WTC11 (cell line): ENCODE measurements around the gene TBX2. TPM values are rescaled to one million over a fixed set of nuclear protein-coding genes. Genes with fewer than 3 reads are reported as not detected.

Experiments
- ATAC-seq: fragments of 200-7000 bp; cut with Tn5 transposase; 2 replicates; pipeline ENCODE4 v1.10.0; 2021; ENCODE audit warnings: mild to moderate bottlenecking, moderate library complexity
- CTCF ChIA-PET: fragments of 300-600 bp; sonication (Branson Sonifier 250); formaldehyde crosslinking; loops from one replicate; lab custom pipeline; 2021; ENCODE audit warnings: antibody characterized with exemption; lab: Charles Lee
- POLR2A ChIA-PET: fragments of 350-600 bp; sonication (Branson Sonifier 250); formaldehyde crosslinking; loops from one replicate; lab custom pipeline; 2021; ENCODE audit warnings: antibody characterized with exemption; lab: Charles Lee
- DNase-seq: peaks from one replicate; pipeline ENCODE4 v3.0.0; 2021; ENCODE audit warnings: low spot score
- H3K27ac Mint-ChIP-seq: 2 replicates; pipeline ENCODE4 v1.8.0; 2021; ENCODE audit warnings: mixed read lengths
- H3K27me3 Mint-ChIP-seq: 2 replicates; pipeline ENCODE4 v1.8.0; 2021; ENCODE audit warnings: low read depth, mild to moderate bottlenecking, moderate library complexity, mixed read lengths
- H3K36me3 Mint-ChIP-seq: 2 replicates; pipeline ENCODE4 v1.8.0; 2021; ENCODE audit warnings: mixed read lengths
- H3K4me1 Mint-ChIP-seq: 2 replicates; pipeline ENCODE4 v1.8.0; 2022; ENCODE audit warnings: mixed read lengths
- H3K4me3 Mint-ChIP-seq: 2 replicates; pipeline ENCODE4 v1.8.0; 2021; ENCODE audit warnings: mild to moderate bottlenecking, moderate library complexity, mixed read lengths
- H3K9me3 Mint-ChIP-seq: 2 replicates; pipeline ENCODE4 v1.8.0; 2021; ENCODE audit warnings: mixed read lengths
- ATF2 ChIP-seq: sonication (generic); formaldehyde crosslinking; IDR thresholded peaks from 2 replicates; pipeline ENCODE4 v1.8.1; 2022; ENCODE audit warnings: low read depth, missing genetic modification reagents, borderline replicate concordance
- E2F1 ChIP-seq: sonication (generic); formaldehyde crosslinking; IDR thresholded peaks from 2 replicates; pipeline ENCODE4 v1.8.0; 2022; ENCODE audit warnings: mild to moderate bottlenecking, missing genetic modification reagents
- E2F4 ChIP-seq: sonication (generic); formaldehyde crosslinking; IDR thresholded peaks from 2 replicates; pipeline ENCODE4 v1.8.1; 2022; ENCODE audit warnings: low read depth, mild to moderate bottlenecking, moderate library complexity, missing genetic modification reagents, borderline replicate concordance
- ELF4 ChIP-seq: sonication (generic); formaldehyde crosslinking; IDR thresholded peaks from 2 replicates; pipeline ENCODE4 v1.8.1; 2022; ENCODE audit warnings: low read depth, mild to moderate bottlenecking, moderate library complexity, missing genetic modification reagents
- ERG ChIP-seq: fragments of 250-450 bp; sonication (Bioruptor Pico); IDR thresholded peaks from 2 replicates; pipeline ENCODE4 v1.8.0; 2021; ENCODE audit warnings: mild to moderate bottlenecking
- FOXJ3 ChIP-seq: sonication (generic); formaldehyde crosslinking; IDR thresholded peaks from 2 replicates; pipeline ENCODE4 v1.9.0; 2021; ENCODE audit warnings: missing genetic modification reagents, mild to moderate bottlenecking, borderline replicate concordance
- FOXK1 ChIP-seq: sonication (generic); formaldehyde crosslinking; IDR thresholded peaks from 2 replicates; pipeline ENCODE4 v1.8.0; 2022; ENCODE audit warnings: mild to moderate bottlenecking, moderate library complexity, missing genetic modification reagents
- GABPB1 ChIP-seq: sonication (generic); formaldehyde crosslinking; IDR thresholded peaks from 2 replicates; pipeline ENCODE4 v1.8.1; 2023; ENCODE audit warnings: mild to moderate bottlenecking, missing genetic modification reagents
- GRHL2 ChIP-seq: fragments of 250-450 bp; sonication (Bioruptor Pico); IDR thresholded peaks from 2 replicates; pipeline ENCODE4 v1.8.0; 2022; ENCODE audit warnings: mild to moderate bottlenecking, moderate library complexity; ENCODE audit not compliant: insufficient replicate concordance, severe bottlenecking
- GTF2I ChIP-seq: fragments of 250-450 bp; sonication (Bioruptor Pico); conservative IDR thresholded peaks from 2 replicates; pipeline ENCODE4 v1.4.0; 2021; ENCODE audit warnings: mild to moderate bottlenecking
- HMGA2 ChIP-seq: fragments of 250-450 bp; sonication (Bioruptor Pico); IDR thresholded peaks from 2 replicates; pipeline ENCODE4 v1.4.0; 2021; ENCODE audit warnings: mild to moderate bottlenecking, moderate library complexity
- IRF1 ChIP-seq: sonication (generic); formaldehyde crosslinking; IDR thresholded peaks from 2 replicates; pipeline ENCODE4 v1.8.0; 2023; ENCODE audit warnings: missing genetic modification reagents
- IRF2 ChIP-seq: sonication (generic); formaldehyde crosslinking; IDR thresholded peaks from 2 replicates; pipeline ENCODE4 v1.8.0; 2022; ENCODE audit warnings: low read depth, missing genetic modification reagents, borderline replicate concordance
- KAT7 ChIP-seq: sonication (generic); formaldehyde crosslinking; IDR thresholded peaks from 2 replicates; pipeline ENCODE4 v1.8.1; 2023; ENCODE audit warnings: missing genetic modification reagents, mild to moderate bottlenecking, borderline replicate concordance
- MXD4 ChIP-seq: fragments of 250-450 bp; sonication (Bioruptor Pico); IDR thresholded peaks from 2 replicates; pipeline ENCODE4 v1.8.0; 2021; ENCODE audit warnings: mild to moderate bottlenecking, moderate library complexity, borderline replicate concordance
- MYBL2 ChIP-seq: sonication (generic); formaldehyde crosslinking; IDR thresholded peaks from 2 replicates; pipeline ENCODE4 v1.8.1; 2023; ENCODE audit warnings: mild to moderate bottlenecking, moderate library complexity, missing genetic modification reagents
- RELA ChIP-seq: sonication (generic); formaldehyde crosslinking; IDR thresholded peaks from 2 replicates; pipeline ENCODE4 v1.8.1; 2022; ENCODE audit warnings: missing genetic modification reagents, mild to moderate bottlenecking, borderline replicate concordance
- RORB ChIP-seq: fragments of 250-450 bp; sonication (Bioruptor Pico); IDR thresholded peaks from 2 replicates; pipeline ENCODE4 v1.9.0; 2021; ENCODE audit warnings: mild to moderate bottlenecking
- SMAD3 ChIP-seq: sonication (generic); formaldehyde crosslinking; IDR thresholded peaks from 2 replicates; pipeline ENCODE4 v1.8.0; 2022; ENCODE audit warnings: missing genetic modification reagents, mild to moderate bottlenecking, borderline replicate concordance
- TEAD1 ChIP-seq: sonication (generic); formaldehyde crosslinking; IDR thresholded peaks from 2 replicates; pipeline ENCODE4 v1.8.0; 2022; ENCODE audit warnings: mild to moderate bottlenecking, missing genetic modification reagents
- ZMAT4 ChIP-seq: fragments of 250-450 bp; sonication (Bioruptor Pico); IDR thresholded peaks from 2 replicates; pipeline ENCODE4 v1.9.0; 2021; ENCODE audit warnings: mild to moderate bottlenecking
- ZNF232 ChIP-seq: sonication (generic); formaldehyde crosslinking; IDR thresholded peaks from 2 replicates; pipeline ENCODE4 v1.8.0; 2022; ENCODE audit warnings: mild to moderate bottlenecking, missing genetic modification reagents
- ZNF396 ChIP-seq: fragments of 250-450 bp; sonication (Bioruptor Pico); IDR thresholded peaks from 2 replicates; pipeline ENCODE4 v1.8.0; 2021; ENCODE audit warnings: mild to moderate bottlenecking, moderate library complexity, borderline replicate concordance
- ZSCAN18 ChIP-seq: fragments of 250-450 bp; sonication (Bioruptor Pico); IDR thresholded peaks from 2 replicates; pipeline ENCODE4 v2.1.2; 2022; ENCODE audit warnings: mild to moderate bottlenecking, moderate library complexity
- total RNA-seq: library from RNA; stranded (reverse); gene quantifications from 3 replicates; pipeline ENCODE4 v1.2.3, GENCODE V29; 2021

Gene TBX2
- total RNA-seq, 1 experiment from 2014 or later, result 0.09 TPM

- TF ChIP-seq ATF2 (no peak), ZSCAN18 (no peak)
- TF ChIP-seq, all 79 proteins: peak for 0
Observed at GRCh38 chr17:61431594-61432311, 32.1 kb downstream of the TBX2 start (continued).

- Mint-ChIP-seq H3K27ac (no peak overlapping the region), H3K4me3 (no peak overlapping the region), H3K27me3 (peaks cover 29% of the 10 kb centered on the region), H3K9me3 (peaks cover 16% of the 10 kb centered on the region), H3K4me1 (no peaks in the 10 kb centered on the region), H3K36me3 (0 out of 2 replicates have a peak, but pooled peaks cover 3% of the 10 kb centered on the region)
- DNase-seq, result no peak
- ChIA-PET CTCF (no interaction called here), POLR2A (no interaction called here)
- no peak for ATAC-seq
- no peak for TF ChIP-seq KAT7 (CRISPR knock-in tag)
- no peak for TF ChIP-seq HMGA2 (CRISPR knock-in tag)
- no peak for TF ChIP-seq RELA (CRISPR knock-in tag)
- no peak for TF ChIP-seq IRF1
- no peak for TF ChIP-seq MXD4 (CRISPR knock-in tag)
- TF ChIP-seq ZNF396 (CRISPR knock-in tag), result no peak
- no peak for TF ChIP-seq RORB (CRISPR knock-in tag)
- TF ChIP-seq GRHL2 (CRISPR knock-in tag), result no peak
- no peak for TF ChIP-seq ELF4
- no peak for TF ChIP-seq E2F4 (CRISPR knock-in tag)
Observed at GRCh38 chr17:61436273-61436672, 36.6 kb downstream of the TBX2 start.

GRCh38 chr17:61436995-61437704 is 37.5 kb downstream of the TBX2 start:
- CTCF ChIA-PET, result interaction anchor here (1.1 kb wide), 1 partner anchor 11 kb away, joined by 3 read pairs; no protein-coding TSS in a partner anchor
- H3K27ac Mint-ChIP-seq, result no peak overlapping the region
- peaks cover 16% of the 10 kb centered on the region for H3K9me3 Mint-ChIP-seq
- ATAC-seq, result no peak
- 0 out of 2 replicates have a peak, but pooled peaks cover 3% of the 10 kb centered on the region for H3K36me3 Mint-ChIP-seq
- peaks cover 29% of the 10 kb centered on the region for H3K27me3 Mint-ChIP-seq
- no peak overlapping the region for H3K4me3 Mint-ChIP-seq
- no peak for DNase-seq
- POLR2A ChIA-PET, result no interaction called here
- H3K4me1 Mint-ChIP-seq, result peaks cover 2% of the 10 kb centered on the region
- TF ChIP-seq GRHL2 (CRISPR knock-in tag) (no peak), ERG (no peak), FOXK1 (CRISPR knock-in tag) (no peak), ELF4 (no peak), E2F1 (CRISPR knock-in tag) (no peak), ZNF232 (no peak), RORB (CRISPR knock-in tag) (no peak), ZMAT4 (CRISPR knock-in tag) (no peak), GABPB1 (CRISPR knock-in tag) (no peak), FOXJ3 (CRISPR knock-in tag) (no peak), MYBL2 (CRISPR knock-in tag) (no peak), IRF2 (CRISPR knock-in tag) (no peak), GTF2I (CRISPR knock-in tag) (no peak), SMAD3 (CRISPR knock-in tag) (no peak), TEAD1 (CRISPR knock-in tag) (no peak)
